HG02610 (cell line): Measurements from ENCODE around the gene PKDCC.

Experiments used
- ATAC-seq: cut with Tn5 transposase; IDR thresholded peaks from one replicate; pipeline ENCODE4 v1.9.1; 2021; ENCODE audit warnings: mild to moderate bottlenecking, moderate library complexity; ENCODE audit not compliant: unreplicated experiment

Gene PKDCC

DNA sequence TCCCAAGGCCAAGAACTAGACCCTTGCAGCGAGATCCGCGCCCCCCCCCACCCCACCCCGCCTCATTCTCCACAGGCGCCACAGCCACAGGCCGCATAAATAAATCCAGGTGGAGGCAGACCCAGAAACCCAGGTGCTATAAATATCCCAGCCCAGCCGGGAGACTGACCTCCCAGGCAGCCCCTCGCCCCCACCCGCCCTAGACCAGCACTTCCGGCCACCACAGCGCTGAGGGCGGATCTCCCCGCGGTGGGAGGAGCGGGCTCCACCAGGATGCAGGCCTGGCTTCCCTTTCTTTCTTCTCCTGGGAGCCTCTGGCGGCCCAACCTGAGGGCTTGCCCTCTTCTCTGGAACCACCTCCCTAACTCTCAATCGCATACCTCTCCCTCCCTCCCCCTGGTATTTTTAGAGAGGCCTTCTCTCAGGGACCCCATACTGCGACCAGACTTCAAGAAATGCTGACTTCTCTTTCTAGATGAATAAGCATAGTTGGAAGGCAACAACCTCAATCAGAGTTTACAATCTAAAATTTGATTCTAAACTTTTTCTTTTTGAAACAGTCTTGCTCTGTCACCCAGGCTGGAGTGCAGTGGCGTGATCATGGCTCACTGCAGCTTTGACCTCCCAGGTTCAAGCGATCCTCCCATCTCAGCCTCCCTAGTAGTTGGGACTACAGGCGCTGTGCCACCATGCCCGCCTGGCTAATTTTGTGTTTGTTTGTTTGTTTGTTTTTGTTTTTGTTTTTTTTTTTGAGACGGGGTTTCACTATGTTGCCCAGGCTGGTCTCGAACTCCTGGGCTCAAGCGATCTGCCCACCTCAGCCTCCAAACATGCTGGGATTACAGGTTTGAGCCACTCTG, 55.0 kb downstream of the PKDCC start:
- no peak for ATAC-seq

DNA sequence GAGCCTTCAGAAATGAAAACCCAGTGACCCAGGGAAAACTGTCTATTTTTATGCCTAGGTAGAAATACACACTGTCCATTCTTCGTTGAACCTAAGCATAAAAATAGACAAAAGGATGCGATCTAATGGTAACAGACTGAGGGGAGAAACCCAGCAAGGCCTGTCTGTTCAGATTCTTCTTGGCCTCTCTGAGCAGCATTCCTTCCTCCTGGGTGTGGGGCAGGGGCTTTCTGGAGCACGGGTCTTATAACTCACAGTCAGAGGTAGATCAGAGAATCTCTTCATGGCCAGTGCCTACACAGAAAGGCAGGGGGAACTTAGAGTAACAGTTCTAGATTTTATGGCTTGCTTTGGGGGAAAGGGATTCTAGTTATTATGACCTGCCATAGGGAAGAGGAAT, 56.0 kb downstream of the PKDCC start:
- no peak for ATAC-seq

GRCh38 chr2:42104621-42105020, 56.8 kb downstream of the PKDCC start:
- no peak for ATAC-seq

GRCh38 chr2:42105330-42106256, 57.8 kb downstream of the PKDCC start:
- ATAC-seq = peak; percentile 43

DNA sequence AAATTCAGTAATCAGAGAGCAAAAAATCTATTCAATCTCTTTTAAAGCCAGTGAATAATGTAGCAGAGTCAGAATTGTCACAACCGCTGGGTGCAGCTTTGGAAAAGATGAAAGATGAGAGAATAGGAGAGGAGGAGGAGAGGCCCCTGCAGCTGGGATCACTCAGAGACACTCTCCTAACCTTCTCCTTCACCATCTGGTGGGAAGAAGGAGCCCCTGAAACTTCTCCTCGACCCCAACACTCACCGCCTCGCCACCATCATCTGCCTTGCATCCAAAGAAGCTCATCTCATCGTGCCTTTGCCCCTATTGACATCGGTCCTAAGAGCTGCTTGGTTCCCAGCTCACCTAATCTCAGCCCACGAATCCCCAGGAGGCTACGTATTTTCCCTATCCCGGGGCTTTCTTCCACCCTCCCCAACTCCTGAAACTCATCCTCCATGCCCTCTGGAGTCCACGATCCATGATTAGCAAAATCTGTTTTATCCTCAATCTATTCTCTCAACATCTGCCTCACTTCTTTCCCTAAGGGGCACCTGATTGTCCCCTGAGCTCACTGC, 58.5 kb downstream of the PKDCC start:
- no peak for ATAC-seq

GRCh38 chr2:42107249-42108042, 59.6 kb downstream of the PKDCC start:
- no peak for ATAC-seq
